Testis (tissue), 5 donors: ENCODE measurements around the gene FTHL17. TPM values are rescaled to one million over a fixed set of nuclear protein-coding genes. Genes with fewer than 3 reads are reported as not detected.

Source experiments
- DNase-seq: peaks from one replicate; pipeline ENCODE4 v3.0.0-alpha.2; 2019
- H3K27ac ChIP-seq, 2 donors: fragments of 200-600 bp; sonication (generic); one replicate each; pipeline ENCODE4 v1.5.1; 2019
- H3K27me3 ChIP-seq: fragments of 200-600 bp; sonication (generic); one replicate; pipeline ENCODE4 v1.5.1; 2019
- H3K36me3 ChIP-seq: fragments of 200-600 bp; sonication (generic); one replicate; pipeline ENCODE4 v1.5.1; 2017; ENCODE audit warnings: low read depth; ENCODE audit errors: missing control alignments
- H3K4me1 ChIP-seq: fragments of 200-600 bp; sonication (generic); one replicate; pipeline ENCODE4 v1.5.1; 2019
- H3K4me3 ChIP-seq, 2 donors: fragments of 200-600 bp; sonication (generic); one replicate each; pipeline ENCODE4 v1.5.1; 2017 to 2019
- H3K9me3 ChIP-seq: fragments of 200-600 bp; sonication (generic); one replicate; pipeline ENCODE4 v1.5.1; 2017
- POLR2A ChIP-seq: fragments of 450-650 bp; IDR thresholded peaks from one replicate; pipeline ENCODE4 v1.6.1; 2017; ENCODE audit warnings: antibody characterized with exemption, mild to moderate bottlenecking, moderate library complexity
- WGBS, 2 donors: methylation state at CpG; one replicate each; pipeline ENCODE4 v1.1.5; 2018; 5-methylcytosine and 5-hydroxymethylcytosine counted together
- intact Hi-C: fragments of 100-400 bp; cut with DNase I; formaldehyde crosslinking; loops from one replicate; pipeline ENCODE4 v1.15.1; 2023; ENCODE audit warnings: low total_unique reads
- long read RNA-seq, 2 donors: transcript quantifications; one replicate each; lab custom pipeline, GENCODE V29; 2026
- polyA plus RNA-seq: library from polyadenylated mRNA; stranded (reverse); fragments of 350-450 nt; fragmentation: Illumina TruSeq; extraction: RNeasy Lipid Tissue Mini Kit (QIAGEN cat#74804); gene quantifications from one replicate; pipeline ENCODE4 v1.2.3, GENCODE V29; 2014; ENCODE audit warnings: low read depth, low replicate concordance; ENCODE audit not compliant: insufficient read depth
- total RNA-seq, 2 donors: library from RNA; depleted of rRNA; stranded (reverse); fragments of >200 nt; gene quantifications; one replicate each; pipeline ENCODE4 v1.2.3, GENCODE V29; 2016
- TF ChIP-seq, protein P1 (sequence below), 3 experiments: fragments of 450-650 bp in 2 of 3; fragments of 200-600 bp in 1 of 3; sonication (generic) in 1 of 3; IDR thresholded peaks; one replicate each; pipeline ENCODE4 v1.5.1; 2016 to 2019; ENCODE audit warnings: antibody characterized with exemption in 3 of 3, mild to moderate bottlenecking in 2 of 3, moderate library complexity in 1 of 3

FTHL17 gene
- total RNA-seq (1 to 10 TPM; 2.4 to 5.0 TPM), polyA plus RNA-seq (3.2 TPM)
- long read RNA-seq, donor 1, result 0 reads
- long read RNA-seq, donor 2, result 0 reads

DNA sequence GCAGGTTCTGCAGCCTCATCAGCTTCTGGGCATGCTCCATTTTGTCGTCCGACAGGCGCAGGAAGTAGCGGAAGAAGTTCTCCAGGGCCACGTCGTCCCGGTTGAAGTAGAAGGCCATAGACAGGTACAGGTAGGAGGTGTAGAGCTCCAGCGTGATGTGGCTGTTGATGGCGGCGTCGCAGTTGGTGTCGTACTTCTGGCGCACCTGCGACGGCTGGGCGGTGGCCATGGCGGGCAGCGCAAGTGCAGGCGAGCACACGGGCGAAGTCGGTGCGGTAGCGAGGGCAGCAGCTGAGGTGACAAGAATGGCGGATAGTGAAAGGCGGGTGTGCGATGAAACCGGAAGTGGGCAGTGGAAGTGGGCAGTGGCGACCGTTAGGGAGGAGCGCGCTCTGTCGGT lies at the start of gene FTHL17:
Gene FTHL17, minus strand, starts transcription at position 317 of the 400 bp plus-strand sequence. Its CDS starts 88 bp downstream, at position 229.
- H3K27me3 ChIP-seq, result no peaks in the 10 kb centered on the region
- TF ChIP-seq POLR2A, result no peak
- TF ChIP-seq, protein P1, sequence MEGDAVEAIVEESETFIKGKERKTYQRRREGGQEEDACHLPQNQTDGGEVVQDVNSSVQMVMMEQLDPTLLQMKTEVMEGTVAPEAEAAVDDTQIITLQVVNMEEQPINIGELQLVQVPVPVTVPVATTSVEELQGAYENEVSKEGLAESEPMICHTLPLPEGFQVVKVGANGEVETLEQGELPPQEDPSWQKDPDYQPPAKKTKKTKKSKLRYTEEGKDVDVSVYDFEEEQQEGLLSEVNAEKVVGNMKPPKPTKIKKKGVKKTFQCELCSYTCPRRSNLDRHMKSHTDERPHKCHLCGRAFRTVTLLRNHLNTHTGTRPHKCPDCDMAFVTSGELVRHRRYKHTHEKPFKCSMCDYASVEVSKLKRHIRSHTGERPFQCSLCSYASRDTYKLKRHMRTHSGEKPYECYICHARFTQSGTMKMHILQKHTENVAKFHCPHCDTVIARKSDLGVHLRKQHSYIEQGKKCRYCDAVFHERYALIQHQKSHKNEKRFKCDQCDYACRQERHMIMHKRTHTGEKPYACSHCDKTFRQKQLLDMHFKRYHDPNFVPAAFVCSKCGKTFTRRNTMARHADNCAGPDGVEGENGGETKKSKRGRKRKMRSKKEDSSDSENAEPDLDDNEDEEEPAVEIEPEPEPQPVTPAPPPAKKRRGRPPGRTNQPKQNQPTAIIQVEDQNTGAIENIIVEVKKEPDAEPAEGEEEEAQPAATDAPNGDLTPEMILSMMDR (IDR thresholded peaks at IDR 0.05), result no peak
- peak within 1 kb of the TSS; percentile 23 to 24 for H3K4me3 ChIP-seq
- intact Hi-C loops, result no loop called here
- H3K4me1 ChIP-seq, result no peaks in the 10 kb centered on the region
- peak; percentile 14 for DNase-seq
- H3K9me3 ChIP-seq, result no peaks in the 10 kb centered on the region
- H3K36me3 ChIP-seq, result no peaks in the 10 kb centered on the region
- WGBS, 2 donors, result 57 to 77% methylated on average over 24 to 33 of the region's 33 CpGs
- H3K27ac ChIP-seq, result no peak within 1 kb of the TSS

- 71% methylated on average over 2 to 4 of the region's 4 CpGs for WGBS, 2 donors
Observed at GRCh38 chrX:31117266-31117665, 45.4 kb upstream of the FTHL17 start.

GRCh38 chrX:31115398-31115797 lies 43.6 kb upstream of the FTHL17 start:
- H3K27ac ChIP-seq, result no peak overlapping the region
- no peaks in the 10 kb centered on the region for H3K9me3 ChIP-seq
- no peak overlapping the region for H3K4me3 ChIP-seq
- 41 to 52% methylated on average over 4 of the region's 4 CpGs for WGBS, 2 donors
- intact Hi-C loops, result no loop called here
- no peak for DNase-seq
- no peaks in the 10 kb centered on the region for H3K36me3 ChIP-seq
- H3K4me1 ChIP-seq, result no peaks in the 10 kb centered on the region
- no peaks in the 10 kb centered on the region for H3K27me3 ChIP-seq
- TF ChIP-seq, protein P1 (IDR thresholded peaks at IDR 0.05), result no peak
- TF ChIP-seq POLR2A, result no peak

More at GRCh38 chrX:31117266-31117665, 45.4 kb upstream of the FTHL17 start:
- DNase-seq, result no peak
- Histone ChIP-seq H3K4me3 (no peak overlapping the region), H3K36me3 (no peaks in the 10 kb centered on the region), H3K9me3 (no peaks in the 10 kb centered on the region), H3K4me1 (no peaks in the 10 kb centered on the region), H3K27ac (no peak overlapping the region), H3K27me3 (no peaks in the 10 kb centered on the region)
- intact Hi-C loops, result no loop called here
- TF ChIP-seq, protein P1 (IDR thresholded peaks at IDR 0.05), result no peak
- no peak for TF ChIP-seq POLR2A

DNA sequence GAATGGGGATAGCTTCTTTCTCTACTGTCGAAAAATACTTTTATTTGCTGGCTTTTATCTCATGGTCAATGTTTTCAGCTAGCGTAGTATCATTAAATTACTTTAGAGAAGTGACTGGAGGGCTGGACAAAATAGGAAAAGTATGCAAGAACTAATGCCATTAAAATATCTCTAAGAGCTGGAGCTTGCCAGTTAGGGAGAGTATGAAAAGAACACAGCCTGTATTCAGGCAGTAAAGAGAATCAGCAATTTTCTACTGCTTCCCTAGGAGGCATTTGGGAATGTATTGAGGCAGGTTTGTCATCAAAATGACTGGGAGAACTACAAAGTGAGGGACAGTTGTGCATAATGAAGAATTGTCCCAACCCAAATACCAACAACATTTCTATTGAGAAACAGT lies 43.0 kb upstream of the FTHL17 start:
- no peaks in the 10 kb centered on the region for H3K27me3 ChIP-seq
- H3K4me1 ChIP-seq, result no peaks in the 10 kb centered on the region
- no peak for TF ChIP-seq POLR2A
- TF ChIP-seq, protein P1 (IDR thresholded peaks at IDR 0.05), result no peak
- no peak for DNase-seq
- no peaks in the 10 kb centered on the region for H3K9me3 ChIP-seq
- no peaks in the 10 kb centered on the region for H3K36me3 ChIP-seq
- intact Hi-C loops, result no loop called here
- no peak overlapping the region for H3K4me3 ChIP-seq
- no peak overlapping the region for H3K27ac ChIP-seq
- 25 to 46% methylated on average over 2 of the region's 2 CpGs for whole genome bisulfite sequencing, 2 donors
